ENCODE measurements around the gene RAB40C. TPM values are rescaled to one million over a fixed set of nuclear protein-coding genes. Genes with fewer than 3 reads are reported as not detected.
A peak's percentile ranks its signal among the peaks of the same experiment; 100 is the strongest.

RAB40C gene
- total and polyA plus RNA-seq, 2 experiments from 2014 or later = 30.2 to 32.7 TPM

- TF ChIP-seq EZH2phosphoT487 (IDR thresholded peaks at IDR 0.05; ENCODE audit: low read depth, severe bottlenecking, unreplicated experiment) = no peak
- TF ChIP-seq EZH2 (IDR thresholded peaks at IDR 0.05; ENCODE audit: borderline replicate concordance) = no peak
- no peak for TF ChIP-seq CTCF (IDR thresholded peaks at IDR 0.05; ENCODE audit: poor library complexity)
- DNase-seq (ENCODE audit: low spot score) = no peak
- H3K79me2 ChIP-seq = peaks cover 13% of the 10 kb centered on the region
- no peak overlapping the region for H2AFZ ChIP-seq
- H3K9me3 ChIP-seq (ENCODE audit: low read depth) = no peaks in the 10 kb centered on the region
- peaks cover 38% of the 10 kb centered on the region for H3K4me1 ChIP-seq (ENCODE audit: insufficient read depth)
- no peaks in the 10 kb centered on the region for H4K20me1 ChIP-seq (ENCODE audit: insufficient read depth, poor library complexity, severe bottlenecking)
- no peaks in the 10 kb centered on the region for H3K27me3 ChIP-seq
- H3K4me3 ChIP-seq = no peak overlapping the region
- no peaks in the 10 kb centered on the region for H3K36me3 ChIP-seq (replicated peaks; ENCODE audit: insufficient read depth, low read depth)
- H3K27ac ChIP-seq = peak overlapping the region; percentile 87
- 82% methylated on average over 11 of the region's 11 CpGs for WGBS (ENCODE audit: low lambda C conversion rate, missing lambda C conversion rate)
- H3K9me2 ChIP-seq (replicated peaks; ENCODE audit: insufficient read depth) = no peaks in the 10 kb centered on the region
- H3K4me2 ChIP-seq = peak overlapping the region; percentile 95
Measured at GRCh38 chr16:568401-569258, 21.2 kb upstream of the RAB40C start.

GRCh38 chr16:569445-570254, 20.2 kb upstream of the RAB40C start, which contains the start of gene PIGQ:
PIGQ (plus strand) TSS chr16:569968; CDS start chr16:574075, 4,107 bp downstream.
- peaks cover 38% of the 10 kb centered on the region for H3K4me1 ChIP-seq (ENCODE audit: insufficient read depth)
- no peaks in the 10 kb centered on the region for H3K9me3 ChIP-seq (ENCODE audit: low read depth)
- H4K20me1 ChIP-seq (ENCODE audit: insufficient read depth, poor library complexity, severe bottlenecking) = no peaks in the 10 kb centered on the region
- peak within 1 kb of the TSS; percentile 95 for H3K4me2 ChIP-seq
- DNase-seq (ENCODE audit: low spot score) = peak; percentile 83
- H2AFZ ChIP-seq = peak within 1 kb of the TSS; percentile 68
- peak within 1 kb of the TSS; percentile 87 for H3K27ac ChIP-seq
- H3K9me2 ChIP-seq (replicated peaks; ENCODE audit: insufficient read depth) = no peaks in the 10 kb centered on the region
- WGBS (ENCODE audit: low lambda C conversion rate, missing lambda C conversion rate) = 6% methylated on average over 20 of the region's 87 CpGs
- H3K79me2 ChIP-seq = peaks cover 13% of the 10 kb centered on the region
- TF ChIP-seq EZH2 (IDR thresholded peaks at IDR 0.05; ENCODE audit: borderline replicate concordance) (no peak), EZH2phosphoT487 (IDR thresholded peaks at IDR 0.05; ENCODE audit: low read depth, severe bottlenecking, unreplicated experiment) (no peak), CTCF (IDR thresholded peaks at IDR 0.05; ENCODE audit: poor library complexity) (no peak)
- H3K36me3 ChIP-seq (replicated peaks; ENCODE audit: insufficient read depth, low read depth) = no peaks in the 10 kb centered on the region
- H3K4me3 ChIP-seq = peak within 1 kb of the TSS; percentile 91
- H3K27me3 ChIP-seq = no peaks in the 10 kb centered on the region

- H3K79me2 ChIP-seq = peaks cover 13% of the 10 kb centered on the region
- no peak overlapping the region for H3K4me3 ChIP-seq
- no peaks in the 10 kb centered on the region for H3K9me2 ChIP-seq (replicated peaks; ENCODE audit: insufficient read depth)
- no peaks in the 10 kb centered on the region for H4K20me1 ChIP-seq (ENCODE audit: insufficient read depth, poor library complexity, severe bottlenecking)
- peaks cover 9% of the 10 kb centered on the region for H3K4me1 ChIP-seq (ENCODE audit: insufficient read depth)
- no peaks in the 10 kb centered on the region for H3K9me3 ChIP-seq (ENCODE audit: low read depth)
- no peak for TF ChIP-seq EZH2 (IDR thresholded peaks at IDR 0.05; ENCODE audit: borderline replicate concordance)
- TF ChIP-seq CTCF (IDR thresholded peaks at IDR 0.05; ENCODE audit: poor library complexity) = no peak
- no peaks in the 10 kb centered on the region for H3K27me3 ChIP-seq
- H3K27ac ChIP-seq = no peak overlapping the region
- H3K36me3 ChIP-seq (replicated peaks; ENCODE audit: insufficient read depth, low read depth) = no peaks in the 10 kb centered on the region
- H3K4me2 ChIP-seq = no peak overlapping the region
- H2AFZ ChIP-seq = no peak overlapping the region
- DNase-seq (ENCODE audit: low spot score) = no peak
- 91% methylated on average over 27 of the region's 27 CpGs for WGBS (ENCODE audit: low lambda C conversion rate, missing lambda C conversion rate)
Measured at GRCh38 chr16:572865-573650, 16.8 kb upstream of the RAB40C start.

All from hepatocyte (in vitro differentiated cells).